DND-41 (cell line): ENCODE results near the gene SDHAF2.

Experiments
- ATAC-seq: fragments of 200-7000 bp; cut with Tn5 transposase; 3 replicates; pipeline ENCODE4 v1.9.1; 2021; ENCODE audit warnings: low read depth; ENCODE audit not compliant: insufficient read depth
- DNase-seq: peaks from one replicate; pipeline ENCODE4 v3.0.0-alpha.2; 2020
- H2AFZ ChIP-seq: 2 replicates; pipeline ENCODE4 v1.6.0; 2012; ENCODE audit warnings: low read depth, low read length
- H3K27ac ChIP-seq: 2 replicates; pipeline ENCODE4 v1.5.1; 2012; ENCODE audit warnings: low read length, inconsistent platforms
- H3K27me3 ChIP-seq: fragments of 200-600 bp; sonication (generic); 2 replicates; pipeline ENCODE4 v1.6.0; 2012; ENCODE audit warnings: low read length, mild to moderate bottlenecking, inconsistent platforms; ENCODE audit not compliant: insufficient read depth, poor library complexity
- H3K36me3 ChIP-seq: 2 replicates; pipeline ENCODE4 v1.5.1; 2012; ENCODE audit warnings: low read length, inconsistent platforms; ENCODE audit not compliant: insufficient read depth
- H3K4me1 ChIP-seq: 2 replicates; pipeline ENCODE4 v1.5.1; 2012; ENCODE audit warnings: mild to moderate bottlenecking, low read length; ENCODE audit not compliant: insufficient read depth
- H3K4me2 ChIP-seq: 2 replicates; pipeline ENCODE4 v1.6.0; 2012; ENCODE audit warnings: mild to moderate bottlenecking, moderate library complexity, low read length, inconsistent platforms; ENCODE audit not compliant: insufficient read depth
- H3K4me3 ChIP-seq, 2 experiments: fragments of 200-600 bp in 1 of 2; shearing (Covaris generic) in 1 of 2; 2 replicates each; pipeline ENCODE4 v1.5.1; 2012 to 2016; ENCODE audit warnings: inconsistent platforms in 2 of 2, low read length in 2 of 2, mild to moderate bottlenecking in 2 of 2, low read depth in 1 of 2, moderate library complexity in 1 of 2
- H3K79me2 ChIP-seq: 2 replicates; pipeline ENCODE4 v1.6.0; 2012; ENCODE audit warnings: low read length, inconsistent platforms; ENCODE audit not compliant: insufficient read depth
- H3K9ac ChIP-seq: 2 replicates; pipeline ENCODE4 v1.6.0; 2012; ENCODE audit warnings: low read depth, mild to moderate bottlenecking, inconsistent platforms, low read length, moderate library complexity
- H3K9me3 ChIP-seq: 2 replicates; pipeline ENCODE4 v1.5.1; 2012; ENCODE audit warnings: low read length, moderate library complexity, mild to moderate bottlenecking, inconsistent platforms; ENCODE audit not compliant: insufficient read depth, severe bottlenecking
- H4K20me1 ChIP-seq: 2 replicates; pipeline ENCODE4 v1.6.0; 2012; ENCODE audit warnings: low read length; ENCODE audit not compliant: insufficient read depth
- CTCF ChIP-seq: IDR thresholded peaks from 2 replicates; pipeline ENCODE4 v1.5.1; 2012; ENCODE audit warnings: borderline replicate concordance, low read length, moderate library complexity, mild to moderate bottlenecking; ENCODE audit not compliant: poor library complexity, severe bottlenecking; ENCODE audit errors: extremely low read depth
- EZH2 ChIP-seq: IDR thresholded peaks from 3 replicates; pipeline ENCODE4 v1.6.1; 2012; ENCODE audit warnings: borderline replicate concordance, low read depth, mild to moderate bottlenecking, moderate library complexity, low read length, inconsistent platforms; ENCODE audit not compliant: severe bottlenecking

Gene SDHAF2

GRCh38 chr11:61439615-61440014 is 9.7 kb downstream of the SDHAF2 start:
- Histone ChIP-seq H3K4me3 (no peak overlapping the region), H3K27me3 (no peaks in the 10 kb centered on the region), H3K36me3 (peaks cover 88% of the 10 kb centered on the region), H3K79me2 (peaks cover 92% of the 10 kb centered on the region), H3K4me2 (no peak overlapping the region), H4K20me1 (peaks cover 48% of the 10 kb centered on the region), H3K9ac (no peak overlapping the region), H2AFZ (no peak overlapping the region), H3K9me3 (no peaks in the 10 kb centered on the region), H3K4me1 (no peaks in the 10 kb centered on the region; the same call in 1 of the 2 replicates), H3K27ac (no peak overlapping the region)
- TF ChIP-seq EZH2 (no peak), CTCF (no peak)
- no peak for DNase-seq
- no peak for ATAC-seq

GRCh38 chr11:61442616-61443015 is 12.7 kb downstream of the SDHAF2 start:
- peaks cover 43% of the 10 kb centered on the region for H4K20me1 ChIP-seq
- H3K9ac ChIP-seq: no peak overlapping the region
- peaks cover 76% of the 10 kb centered on the region for H3K79me2 ChIP-seq
- H3K9me3 ChIP-seq: no peaks in the 10 kb centered on the region
- H3K4me1 ChIP-seq: no peaks in the 10 kb centered on the region
- H3K36me3 ChIP-seq: peaks cover 93% of the 10 kb centered on the region
- H3K27ac ChIP-seq: no peak overlapping the region
- no peak for DNase-seq
- no peak for ATAC-seq
- no peak overlapping the region for H3K4me3 ChIP-seq
- no peak for TF ChIP-seq EZH2
- TF ChIP-seq CTCF: no peak
- H2AFZ ChIP-seq: no peak overlapping the region
- no peaks in the 10 kb centered on the region for H3K27me3 ChIP-seq
- H3K4me2 ChIP-seq: no peak overlapping the region

- DNase-seq (no peak), ATAC-seq (no peak)
- Histone ChIP-seq H3K79me2 (peaks cover 51% of the 10 kb centered on the region), H3K4me1 (no peaks in the 10 kb centered on the region), H3K4me2 (no peak overlapping the region), H3K27ac (no peak overlapping the region), H3K4me3 (no peak overlapping the region), H3K9ac (no peak overlapping the region), H3K9me3 (no peaks in the 10 kb centered on the region), H3K27me3 (no peaks in the 10 kb centered on the region), H2AFZ (no peak overlapping the region), H4K20me1 (peaks cover 33% of the 10 kb centered on the region), H3K36me3 (peaks cover 91% of the 10 kb centered on the region)
- TF ChIP-seq EZH2 (no peak), CTCF (no peak)
These were observed 15.6 kb downstream of the SDHAF2 start for GRCh38 chr11:61445516-61445915.

- no peaks in the 10 kb centered on the region for H3K27me3 ChIP-seq
- DNase-seq: peak; percentile 58
- H3K4me2 ChIP-seq: no peak overlapping the region
- no peak overlapping the region for H3K4me3 ChIP-seq
- H2AFZ ChIP-seq: no peak overlapping the region
- no peak for TF ChIP-seq EZH2
- peak; percentile 58 for TF ChIP-seq CTCF
- H3K27ac ChIP-seq: no peak overlapping the region
- peaks cover 90% of the 10 kb centered on the region for H3K36me3 ChIP-seq
- no peaks in the 10 kb centered on the region for H3K4me1 ChIP-seq
- ATAC-seq: peak; percentile 80
- peaks cover 33% of the 10 kb centered on the region for H4K20me1 ChIP-seq
- H3K79me2 ChIP-seq: peaks cover 43% of the 10 kb centered on the region
- H3K9ac ChIP-seq: no peak overlapping the region
- no peaks in the 10 kb centered on the region for H3K9me3 ChIP-seq
These were observed 16.3 kb downstream of the SDHAF2 start for GRCh38 chr11:61446211-61446651.
